GM23338 (cell line): Measurements from ENCODE around the gene CTTNBP2. TPM values are rescaled to one million over a fixed set of nuclear protein-coding genes. Genes with fewer than 3 reads are reported as not detected.

Experiments
- ATAC-seq: fragments of 200-7000 bp; cut with Tn5 transposase; 3 replicates; pipeline ENCODE4 v1.9.1; 2020
- DNase-seq: peaks from one replicate; pipeline ENCODE4 v3.0.0-alpha.2; 2015; ENCODE audit warnings: low spot score
- H2AFZ ChIP-seq: fragments of 200-600 bp; sonication (generic); 2 replicates; pipeline ENCODE4 v1.8.0; 2016; ENCODE audit warnings: antibody characterized with exemption, mild to moderate bottlenecking, moderate library complexity
- H3F3A ChIP-seq: fragments of 200-600 bp; sonication (generic); replicated peaks from 2 replicates; pipeline ENCODE4 v1.8.0; 2017; ENCODE audit warnings: antibody characterized with exemption, mixed run types, low read depth
- H3K27ac ChIP-seq: fragments of 200-600 bp; sonication (generic); 2 replicates; pipeline ENCODE4 v1.6.1; 2016; ENCODE audit warnings: low read depth
- H3K27me3 ChIP-seq: fragments of 200-600 bp; sonication (generic); 2 replicates; pipeline ENCODE4 v1.8.0; 2016; ENCODE audit warnings: mild to moderate bottlenecking, mixed run types, moderate library complexity; ENCODE audit not compliant: insufficient read depth
- H3K36me3 ChIP-seq: fragments of 200-600 bp; sonication (generic); 2 replicates; pipeline ENCODE4 v1.8.0; 2016; ENCODE audit warnings: mild to moderate bottlenecking; ENCODE audit not compliant: insufficient read depth
- H3K4me1 ChIP-seq: fragments of 200-600 bp; sonication (generic); 2 replicates; pipeline ENCODE4 v1.8.0; 2016; ENCODE audit warnings: mild to moderate bottlenecking, moderate library complexity; ENCODE audit not compliant: insufficient read depth
- H3K4me2 ChIP-seq: fragments of 200-600 bp; sonication (generic); 2 replicates; pipeline ENCODE4 v1.7.1; 2017; ENCODE audit warnings: mixed run types
- H3K4me3 ChIP-seq: fragments of 200-600 bp; sonication (generic); 2 replicates; pipeline ENCODE4 v1.6.1; 2016; ENCODE audit warnings: mixed run types
- H3K79me2 ChIP-seq: fragments of 200-600 bp; sonication (generic); replicated peaks from 2 replicates; pipeline ENCODE4 v1.8.0; 2017; ENCODE audit warnings: mild to moderate bottlenecking; ENCODE audit not compliant: insufficient read depth
- H3K9me2 ChIP-seq: fragments of 200-600 bp; sonication (generic); 2 replicates; pipeline ENCODE4 v1.8.0; 2017; ENCODE audit not compliant: insufficient read depth
- H4K20me1 ChIP-seq: fragments of 200-600 bp; sonication (generic); replicated peaks from 2 replicates; pipeline ENCODE4 v1.8.0; 2017; ENCODE audit warnings: mild to moderate bottlenecking; ENCODE audit not compliant: insufficient read depth
- H3K27ac Mint-ChIP-seq: 2 replicates; pipeline ENCODE4 v1.8.0; 2020; ENCODE audit warnings: inconsistent platforms, mild to moderate bottlenecking, moderate library complexity, mixed read lengths
- H3K27me3 Mint-ChIP-seq: 3 replicates; pipeline ENCODE4 v1.8.0; 2022; ENCODE audit warnings: low read depth, mild to moderate bottlenecking, moderate library complexity, mixed read lengths, inconsistent platforms; ENCODE audit not compliant: insufficient read depth, poor library complexity
- H3K36me3 Mint-ChIP-seq: 3 replicates; pipeline ENCODE4 v1.8.0; 2021; ENCODE audit warnings: low read depth, mild to moderate bottlenecking, inconsistent platforms, moderate library complexity, mixed read lengths
- H3K4me1 Mint-ChIP-seq: 3 replicates; pipeline ENCODE4 v1.8.0; 2020; ENCODE audit warnings: mild to moderate bottlenecking, inconsistent platforms, mixed read lengths
- H3K4me3 Mint-ChIP-seq: 3 replicates; pipeline ENCODE4 v1.8.0; 2021; ENCODE audit warnings: moderate library complexity, mild to moderate bottlenecking, inconsistent platforms, mixed read lengths
- H3K9me3 Mint-ChIP-seq: 3 replicates; pipeline ENCODE4 v1.8.0; 2020; ENCODE audit warnings: moderate library complexity, mild to moderate bottlenecking, inconsistent platforms, mixed read lengths
- CREB1 ChIP-seq: fragments of 250-450 bp; sonication (Bioruptor Pico); IDR thresholded peaks from 2 replicates; pipeline ENCODE4 v1.5.0; 2020; ENCODE audit warnings: low read depth, mild to moderate bottlenecking, moderate library complexity
- EZH2 ChIP-seq: fragments of 200-600 bp; sonication (generic); IDR thresholded peaks from one replicate; pipeline ENCODE4 v1.8.0; 2017; ENCODE audit warnings: antibody characterized with exemption, mild to moderate bottlenecking, low read depth; ENCODE audit not compliant: unreplicated experiment
- EZH2phosphoT487 ChIP-seq: fragments of 200-600 bp; sonication (generic); IDR thresholded peaks from one replicate; pipeline ENCODE4 v1.8.1; 2018; ENCODE audit warnings: antibody characterized with exemption; ENCODE audit not compliant: unreplicated experiment
- JUNB ChIP-seq: IDR thresholded peaks from one replicate; pipeline ENCODE4 v1.6.1; 2016; ENCODE audit warnings: antibody characterized with exemption; ENCODE audit not compliant: unreplicated experiment
- NANOG ChIP-seq: IDR thresholded peaks from 2 replicates; pipeline ENCODE4 v1.6.1; 2016; ENCODE audit warnings: antibody characterized with exemption, borderline replicate concordance
- POLR2AphosphoS5 ChIP-seq: IDR thresholded peaks from 2 replicates; pipeline ENCODE4 v1.6.1; 2016; ENCODE audit warnings: antibody characterized with exemption, low read depth
- STAT1 ChIP-seq: IDR thresholded peaks from one replicate; pipeline ENCODE4 v1.6.1; 2016; ENCODE audit warnings: antibody characterized with exemption; ENCODE audit not compliant: unreplicated experiment
- ZNF114 ChIP-seq: fragments of 250-450 bp; sonication (Bioruptor Pico); IDR thresholded peaks from 2 replicates; pipeline ENCODE4 v1.5.0; 2020; ENCODE audit warnings: mild to moderate bottlenecking, moderate library complexity
- ZNF331 ChIP-seq: fragments of 250-450 bp; sonication (Bioruptor Pico); IDR thresholded peaks from 2 replicates; pipeline ENCODE4 v1.5.0; 2020; ENCODE audit warnings: low read depth, mild to moderate bottlenecking, moderate library complexity
- polyA plus RNA-seq: library from polyadenylated mRNA; unstranded; fragments of >200 nt; fragmentation: Nextera tagmentation; extraction: Ambion mirVana; gene quantifications from 2 replicates; pipeline ENCODE4 v1.2.1, GENCODE V29; 2016
- total RNA-seq: library from RNA; depleted of rRNA; stranded (reverse); fragments of >200 nt; shearing (Covaris generic); gene quantifications from 2 replicates; pipeline ENCODE4 v1.2.3, GENCODE V29; 2014
- TF ChIP-seq, protein P1 (sequence below): fragments of 250-450 bp; sonication (Bioruptor Pico); IDR thresholded peaks from 2 replicates; pipeline ENCODE4 v1.5.0; 2020; ENCODE audit warnings: mild to moderate bottlenecking, moderate library complexity
- TF ChIP-seq, protein P2 (sequence below): IDR thresholded peaks from one replicate; pipeline ENCODE4 v1.6.1; 2018; ENCODE audit warnings: antibody characterized with exemption; ENCODE audit not compliant: unreplicated experiment
- TF ChIP-seq, protein P3 (sequence below), 2 experiments: fragments of 200-600 bp in 1 of 2; sonication (generic) in 1 of 2; conservative IDR thresholded peaks; 2 replicates each; pipeline versions ENCODE4 v1.5.1 to v1.6.1; 2016 to 2017; ENCODE audit warnings: antibody characterized with exemption in 2 of 2, low read depth in 2 of 2, mild to moderate bottlenecking in 2 of 2, moderate library complexity in 1 of 2
- TF ChIP-seq, protein P4 (sequence below): IDR thresholded peaks from 2 replicates; pipeline ENCODE4 v1.6.1; 2016; ENCODE audit warnings: antibody characterized with exemption

The CTTNBP2 gene
- total and polyA plus RNA-seq, 2 experiments from 2014 or later, result 26.8 to 30.7 TPM

DNA sequence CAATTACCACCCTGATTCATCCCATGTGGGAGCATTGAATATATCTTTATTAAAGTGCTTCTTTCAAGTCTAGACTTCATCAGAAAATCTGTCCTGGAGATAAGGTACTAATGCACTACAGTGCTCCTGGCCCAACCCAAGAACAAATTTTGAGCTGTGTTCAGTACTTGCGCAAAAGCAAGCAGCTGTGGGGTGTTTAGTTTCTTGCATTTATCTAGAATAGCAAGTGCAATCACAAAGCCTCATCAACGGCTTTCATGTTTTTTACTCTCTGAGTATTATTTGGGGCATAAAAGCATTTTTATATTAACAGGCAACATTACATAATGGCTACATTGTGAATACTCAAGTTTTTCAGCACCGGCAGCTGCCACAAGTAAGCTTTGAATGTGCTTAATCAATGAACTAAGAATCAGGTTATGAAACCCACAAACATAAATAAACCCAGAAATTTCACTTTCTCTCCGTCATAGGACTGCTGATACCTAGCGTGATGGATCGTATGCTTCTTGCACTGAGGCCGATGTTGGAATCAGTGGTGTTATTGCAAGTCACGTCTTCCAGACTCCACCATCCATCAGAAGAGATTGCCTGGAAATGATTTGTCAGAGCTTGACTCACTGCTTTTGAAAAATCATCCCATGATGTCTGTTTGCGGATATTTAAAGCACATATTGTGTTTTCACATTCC is 113.1 kb downstream of the CTTNBP2 start:
- H3K36me3 Mint-ChIP-seq, result peaks cover 39% of the 10 kb centered on the region
- no peak overlapping the region for H3K27ac Mint-ChIP-seq
- TF ChIP-seq NANOG (no peak), ZNF331 (CRISPR knock-in tag) (no peak), JUNB (no peak), EZH2phosphoT487 (no peak), CREB1 (CRISPR knock-in tag) (no peak), POLR2AphosphoS5 (no peak), ZNF114 (CRISPR knock-in tag) (no peak), STAT1 (no peak), EZH2 (no peak)
- TF ChIP-seq, protein P1, sequence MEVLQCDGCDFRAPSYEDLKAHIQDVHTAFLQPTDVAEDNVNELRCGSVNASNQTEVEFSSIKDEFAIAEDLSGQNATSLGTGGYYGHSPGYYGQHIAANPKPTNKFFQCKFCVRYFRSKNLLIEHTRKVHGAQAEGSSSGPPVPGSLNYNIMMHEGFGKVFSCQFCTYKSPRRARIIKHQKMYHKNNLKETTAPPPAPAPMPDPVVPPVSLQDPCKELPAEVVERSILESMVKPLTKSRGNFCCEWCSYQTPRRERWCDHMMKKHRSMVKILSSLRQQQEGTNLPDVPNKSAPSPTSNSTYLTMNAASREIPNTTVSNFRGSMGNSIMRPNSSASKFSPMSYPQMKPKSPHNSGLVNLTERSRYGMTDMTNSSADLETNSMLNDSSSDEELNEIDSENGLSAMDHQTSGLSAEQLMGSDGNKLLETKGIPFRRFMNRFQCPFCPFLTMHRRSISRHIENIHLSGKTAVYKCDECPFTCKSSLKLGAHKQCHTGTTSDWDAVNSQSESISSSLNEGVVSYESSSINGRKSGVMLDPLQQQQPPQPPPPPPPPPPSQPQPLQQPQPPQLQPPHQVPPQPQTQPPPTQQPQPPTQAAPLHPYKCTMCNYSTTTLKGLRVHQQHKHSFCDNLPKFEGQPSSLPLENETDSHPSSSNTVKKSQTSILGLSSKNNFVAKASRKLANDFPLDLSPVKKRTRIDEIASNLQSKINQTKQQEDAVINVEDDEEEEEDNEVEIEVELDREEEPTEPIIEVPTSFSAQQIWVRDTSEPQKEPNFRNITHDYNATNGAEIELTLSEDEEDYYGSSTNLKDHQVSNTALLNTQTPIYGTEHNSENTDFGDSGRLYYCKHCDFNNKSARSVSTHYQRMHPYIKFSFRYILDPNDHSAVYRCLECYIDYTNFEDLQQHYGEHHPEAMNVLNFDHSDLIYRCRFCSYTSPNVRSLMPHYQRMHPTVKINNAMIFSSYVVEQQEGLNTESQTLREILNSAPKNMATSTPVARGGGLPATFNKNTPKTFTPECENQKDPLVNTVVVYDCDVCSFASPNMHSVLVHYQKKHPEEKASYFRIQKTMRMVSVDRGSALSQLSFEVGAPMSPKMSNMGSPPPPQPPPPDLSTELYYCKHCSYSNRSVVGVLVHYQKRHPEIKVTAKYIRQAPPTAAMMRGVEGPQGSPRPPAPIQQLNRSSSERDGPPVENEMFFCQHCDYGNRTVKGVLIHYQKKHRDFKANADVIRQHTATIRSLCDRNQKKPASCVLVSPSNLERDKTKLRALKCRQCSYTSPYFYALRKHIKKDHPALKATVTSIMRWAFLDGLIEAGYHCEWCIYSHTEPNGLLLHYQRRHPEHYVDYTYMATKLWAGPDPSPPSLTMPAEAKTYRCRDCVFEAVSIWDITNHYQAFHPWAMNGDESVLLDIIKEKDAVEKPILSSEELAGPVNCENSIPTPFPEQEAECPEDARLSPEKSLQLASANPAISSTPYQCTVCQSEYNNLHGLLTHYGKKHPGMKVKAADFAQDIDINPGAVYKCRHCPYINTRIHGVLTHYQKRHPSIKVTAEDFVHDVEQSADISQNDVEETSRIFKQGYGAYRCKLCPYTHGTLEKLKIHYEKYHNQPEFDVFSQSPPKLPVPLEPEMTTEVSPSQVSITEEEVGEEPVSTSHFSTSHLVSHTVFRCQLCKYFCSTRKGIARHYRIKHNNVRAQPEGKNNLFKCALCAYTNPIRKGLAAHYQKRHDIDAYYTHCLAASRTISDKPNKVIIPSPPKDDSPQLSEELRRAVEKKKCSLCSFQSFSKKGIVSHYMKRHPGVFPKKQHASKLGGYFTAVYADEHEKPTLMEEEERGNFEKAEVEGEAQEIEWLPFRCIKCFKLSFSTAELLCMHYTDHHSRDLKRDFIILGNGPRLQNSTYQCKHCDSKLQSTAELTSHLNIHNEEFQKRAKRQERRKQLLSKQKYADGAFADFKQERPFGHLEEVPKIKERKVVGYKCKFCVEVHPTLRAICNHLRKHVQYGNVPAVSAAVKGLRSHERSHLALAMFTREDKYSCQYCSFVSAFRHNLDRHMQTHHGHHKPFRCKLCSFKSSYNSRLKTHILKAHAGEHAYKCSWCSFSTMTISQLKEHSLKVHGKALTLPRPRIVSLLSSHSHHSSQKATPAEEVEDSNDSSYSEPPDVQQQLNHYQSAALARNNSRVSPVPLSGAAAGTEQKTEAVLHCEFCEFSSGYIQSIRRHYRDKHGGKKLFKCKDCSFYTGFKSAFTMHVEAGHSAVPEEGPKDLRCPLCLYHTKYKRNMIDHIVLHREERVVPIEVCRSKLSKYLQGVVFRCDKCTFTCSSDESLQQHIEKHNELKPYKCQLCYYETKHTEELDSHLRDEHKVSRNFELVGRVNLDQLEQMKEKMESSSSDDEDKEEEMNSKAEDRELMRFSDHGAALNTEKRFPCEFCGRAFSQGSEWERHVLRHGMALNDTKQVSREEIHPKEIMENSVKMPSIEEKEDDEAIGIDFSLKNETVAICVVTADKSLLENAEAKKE (CRISPR knock-in tag), result no peak
- TF ChIP-seq, protein P2, sequence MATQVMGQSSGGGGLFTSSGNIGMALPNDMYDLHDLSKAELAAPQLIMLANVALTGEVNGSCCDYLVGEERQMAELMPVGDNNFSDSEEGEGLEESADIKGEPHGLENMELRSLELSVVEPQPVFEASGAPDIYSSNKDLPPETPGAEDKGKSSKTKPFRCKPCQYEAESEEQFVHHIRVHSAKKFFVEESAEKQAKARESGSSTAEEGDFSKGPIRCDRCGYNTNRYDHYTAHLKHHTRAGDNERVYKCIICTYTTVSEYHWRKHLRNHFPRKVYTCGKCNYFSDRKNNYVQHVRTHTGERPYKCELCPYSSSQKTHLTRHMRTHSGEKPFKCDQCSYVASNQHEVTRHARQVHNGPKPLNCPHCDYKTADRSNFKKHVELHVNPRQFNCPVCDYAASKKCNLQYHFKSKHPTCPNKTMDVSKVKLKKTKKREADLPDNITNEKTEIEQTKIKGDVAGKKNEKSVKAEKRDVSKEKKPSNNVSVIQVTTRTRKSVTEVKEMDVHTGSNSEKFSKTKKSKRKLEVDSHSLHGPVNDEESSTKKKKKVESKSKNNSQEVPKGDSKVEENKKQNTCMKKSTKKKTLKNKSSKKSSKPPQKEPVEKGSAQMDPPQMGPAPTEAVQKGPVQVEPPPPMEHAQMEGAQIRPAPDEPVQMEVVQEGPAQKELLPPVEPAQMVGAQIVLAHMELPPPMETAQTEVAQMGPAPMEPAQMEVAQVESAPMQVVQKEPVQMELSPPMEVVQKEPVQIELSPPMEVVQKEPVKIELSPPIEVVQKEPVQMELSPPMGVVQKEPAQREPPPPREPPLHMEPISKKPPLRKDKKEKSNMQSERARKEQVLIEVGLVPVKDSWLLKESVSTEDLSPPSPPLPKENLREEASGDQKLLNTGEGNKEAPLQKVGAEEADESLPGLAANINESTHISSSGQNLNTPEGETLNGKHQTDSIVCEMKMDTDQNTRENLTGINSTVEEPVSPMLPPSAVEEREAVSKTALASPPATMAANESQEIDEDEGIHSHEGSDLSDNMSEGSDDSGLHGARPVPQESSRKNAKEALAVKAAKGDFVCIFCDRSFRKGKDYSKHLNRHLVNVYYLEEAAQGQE, result no peak
- TF ChIP-seq, protein P3, sequence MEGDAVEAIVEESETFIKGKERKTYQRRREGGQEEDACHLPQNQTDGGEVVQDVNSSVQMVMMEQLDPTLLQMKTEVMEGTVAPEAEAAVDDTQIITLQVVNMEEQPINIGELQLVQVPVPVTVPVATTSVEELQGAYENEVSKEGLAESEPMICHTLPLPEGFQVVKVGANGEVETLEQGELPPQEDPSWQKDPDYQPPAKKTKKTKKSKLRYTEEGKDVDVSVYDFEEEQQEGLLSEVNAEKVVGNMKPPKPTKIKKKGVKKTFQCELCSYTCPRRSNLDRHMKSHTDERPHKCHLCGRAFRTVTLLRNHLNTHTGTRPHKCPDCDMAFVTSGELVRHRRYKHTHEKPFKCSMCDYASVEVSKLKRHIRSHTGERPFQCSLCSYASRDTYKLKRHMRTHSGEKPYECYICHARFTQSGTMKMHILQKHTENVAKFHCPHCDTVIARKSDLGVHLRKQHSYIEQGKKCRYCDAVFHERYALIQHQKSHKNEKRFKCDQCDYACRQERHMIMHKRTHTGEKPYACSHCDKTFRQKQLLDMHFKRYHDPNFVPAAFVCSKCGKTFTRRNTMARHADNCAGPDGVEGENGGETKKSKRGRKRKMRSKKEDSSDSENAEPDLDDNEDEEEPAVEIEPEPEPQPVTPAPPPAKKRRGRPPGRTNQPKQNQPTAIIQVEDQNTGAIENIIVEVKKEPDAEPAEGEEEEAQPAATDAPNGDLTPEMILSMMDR (conservative IDR thresholded peaks at IDR 0.05; ENCODE audit: low read depth in 2 of 2), result no peak
- TF ChIP-seq, protein P4, sequence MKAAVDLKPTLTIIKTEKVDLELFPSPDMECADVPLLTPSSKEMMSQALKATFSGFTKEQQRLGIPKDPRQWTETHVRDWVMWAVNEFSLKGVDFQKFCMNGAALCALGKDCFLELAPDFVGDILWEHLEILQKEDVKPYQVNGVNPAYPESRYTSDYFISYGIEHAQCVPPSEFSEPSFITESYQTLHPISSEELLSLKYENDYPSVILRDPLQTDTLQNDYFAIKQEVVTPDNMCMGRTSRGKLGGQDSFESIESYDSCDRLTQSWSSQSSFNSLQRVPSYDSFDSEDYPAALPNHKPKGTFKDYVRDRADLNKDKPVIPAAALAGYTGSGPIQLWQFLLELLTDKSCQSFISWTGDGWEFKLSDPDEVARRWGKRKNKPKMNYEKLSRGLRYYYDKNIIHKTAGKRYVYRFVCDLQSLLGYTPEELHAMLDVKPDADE, result no peak
- H3K4me2 ChIP-seq, result no peak overlapping the region
- H3K4me1 ChIP-seq, result no peaks in the 10 kb centered on the region
- H3K4me3 Mint-ChIP-seq, result no peak overlapping the region
- H3K9me3 Mint-ChIP-seq, result no peaks in the 10 kb centered on the region
- H3K36me3 ChIP-seq, result peaks cover 17% of the 10 kb centered on the region
- no peak overlapping the region for H2AFZ ChIP-seq
- no peaks in the 10 kb centered on the region for H3K27me3 Mint-ChIP-seq
- H3K27ac ChIP-seq, result no peak overlapping the region
- no peak overlapping the region for H3K4me3 ChIP-seq
- H3K27me3 ChIP-seq, result no peaks in the 10 kb centered on the region
- no peak for DNase-seq
- no peak for ATAC-seq
- no peaks in the 10 kb centered on the region for H3K79me2 ChIP-seq
- no peaks in the 10 kb centered on the region for H3F3A ChIP-seq
- no peaks in the 10 kb centered on the region; the same call in 1 of the 2 replicates for H4K20me1 ChIP-seq
- no peaks in the 10 kb centered on the region for H3K4me1 Mint-ChIP-seq
- H3K9me2 ChIP-seq, result no peaks in the 10 kb centered on the region; the same call in 1 of the 2 replicates
